Prostate gland (tissue), 2 donors: ENCODE data around the gene KCNJ5.

Experiments
- POLR2A ChIP-seq: fragments of 450-650 bp; IDR thresholded peaks from one replicate; pipeline ENCODE4 v1.6.1; 2016; ENCODE audit warnings: antibody characterized with exemption, mild to moderate bottlenecking
- POLR2AphosphoS5 ChIP-seq: sonication (generic); formaldehyde crosslinking; IDR thresholded peaks from one replicate; pipeline ENCODE4 v1.6.1; 2017; ENCODE audit warnings: antibody characterized with exemption
- TF ChIP-seq, protein P1 (sequence below), 4 experiments: fragments of 200-600 bp in 2 of 4; fragments of 450-650 bp in 2 of 4; sonication (generic) in 2 of 4; IDR thresholded peaks; 1 replicate in 3 of 4; 2 replicates in 1 of 4; pipeline ENCODE4 v1.5.1; 2016 to 2019; ENCODE audit warnings: antibody characterized with exemption in 4 of 4, mild to moderate bottlenecking in 2 of 4, moderate library complexity in 2 of 4

DNA sequence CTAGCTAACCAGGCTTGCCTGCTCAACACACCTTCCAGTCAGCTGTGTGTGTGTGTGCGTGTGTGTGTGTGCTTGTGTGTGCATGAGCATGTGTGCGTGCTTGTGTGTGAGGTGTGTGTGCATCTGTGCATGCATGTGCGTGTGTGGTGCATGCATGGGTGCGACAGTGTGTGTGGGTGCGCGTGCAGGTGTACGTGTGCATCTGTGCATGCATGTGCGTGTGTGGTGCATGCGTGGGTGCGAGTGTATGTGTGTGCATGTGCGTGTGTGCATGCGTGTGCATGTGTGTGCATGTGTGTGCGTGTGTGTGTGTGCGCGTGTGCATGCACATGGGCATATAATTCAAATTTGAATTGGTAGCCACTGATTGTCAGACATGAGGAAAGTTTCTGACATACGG, 62.0 kb downstream of the KCNJ5 start:
- TF ChIP-seq POLR2A (no peak), POLR2AphosphoS5 (no peak)
- TF ChIP-seq, protein P1, sequence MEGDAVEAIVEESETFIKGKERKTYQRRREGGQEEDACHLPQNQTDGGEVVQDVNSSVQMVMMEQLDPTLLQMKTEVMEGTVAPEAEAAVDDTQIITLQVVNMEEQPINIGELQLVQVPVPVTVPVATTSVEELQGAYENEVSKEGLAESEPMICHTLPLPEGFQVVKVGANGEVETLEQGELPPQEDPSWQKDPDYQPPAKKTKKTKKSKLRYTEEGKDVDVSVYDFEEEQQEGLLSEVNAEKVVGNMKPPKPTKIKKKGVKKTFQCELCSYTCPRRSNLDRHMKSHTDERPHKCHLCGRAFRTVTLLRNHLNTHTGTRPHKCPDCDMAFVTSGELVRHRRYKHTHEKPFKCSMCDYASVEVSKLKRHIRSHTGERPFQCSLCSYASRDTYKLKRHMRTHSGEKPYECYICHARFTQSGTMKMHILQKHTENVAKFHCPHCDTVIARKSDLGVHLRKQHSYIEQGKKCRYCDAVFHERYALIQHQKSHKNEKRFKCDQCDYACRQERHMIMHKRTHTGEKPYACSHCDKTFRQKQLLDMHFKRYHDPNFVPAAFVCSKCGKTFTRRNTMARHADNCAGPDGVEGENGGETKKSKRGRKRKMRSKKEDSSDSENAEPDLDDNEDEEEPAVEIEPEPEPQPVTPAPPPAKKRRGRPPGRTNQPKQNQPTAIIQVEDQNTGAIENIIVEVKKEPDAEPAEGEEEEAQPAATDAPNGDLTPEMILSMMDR (IDR thresholded peaks at IDR 0.05), result no peak
